Activated CD4-positive, CD25-positive, alpha-beta regulatory T cell treated with anti-CD3 and anti-CD28 coated beads, Interleukin-2, amount 50 U/mL, for 24 hours (primary cell): ENCODE measurements around the gene TNIK.
"Not testable (repeated sequence)": the region's sequence is repeated elsewhere in the genome, so short reads cannot be mapped to it uniquely, and the experiment has no call there.

Experiments used
- ATAC-seq, 2 donors: fragments of 150-1000 bp; cut with Tn5 transposase; one replicate each; pipeline ENCODE4 v1.10.0; 2021; ENCODE audit warnings: mild to moderate bottlenecking in 1 of 2, moderate library complexity in 1 of 2

TNIK gene

GRCh38 chr3:171445620-171446204 lies 14.5 kb downstream of the TNIK start:
- no peak for ATAC-seq

- no peak for ATAC-seq
Observed at GRCh38 chr3:171444001-171444690, 16.1 kb downstream of the TNIK start.

DNA sequence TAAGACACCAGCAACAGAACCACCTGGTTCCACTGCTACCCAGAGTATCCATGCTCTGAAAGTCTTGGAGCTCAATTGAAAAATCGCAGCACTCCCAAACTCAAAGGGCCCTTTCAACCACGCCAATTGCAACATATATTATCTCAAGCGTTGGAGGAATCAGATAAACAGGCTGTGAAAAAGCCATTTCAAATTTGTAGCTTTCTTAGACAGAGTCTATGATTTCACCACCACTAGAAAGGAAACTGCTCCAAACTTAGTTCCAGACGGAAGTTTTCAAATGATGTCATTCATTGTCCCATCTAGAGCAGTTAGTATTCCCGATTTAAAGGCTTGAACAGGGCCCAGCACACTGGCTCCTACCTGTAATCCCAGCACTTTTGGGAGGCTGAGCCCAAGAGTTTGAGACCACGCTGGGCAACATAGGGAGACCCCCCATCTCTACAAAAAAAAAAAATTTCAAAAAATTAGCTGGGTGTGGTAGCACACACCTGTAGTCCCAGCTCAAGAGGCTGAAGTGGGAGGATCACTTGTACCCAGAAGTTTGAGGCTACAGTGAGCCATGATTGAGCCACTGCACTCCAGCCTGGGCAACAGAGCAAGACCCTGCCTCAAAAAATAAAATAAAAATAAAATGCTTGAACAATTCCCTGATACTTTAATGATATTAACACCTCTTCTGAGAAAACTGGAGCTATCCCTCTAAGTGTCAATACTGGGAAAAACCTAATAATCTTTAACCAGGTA lies 16.8 kb downstream of the TNIK start:
- no peak for ATAC-seq

GRCh38 chr3:171442184-171442583 lies 18.0 kb downstream of the TNIK start:
- ATAC-seq, result no peak

DNA sequence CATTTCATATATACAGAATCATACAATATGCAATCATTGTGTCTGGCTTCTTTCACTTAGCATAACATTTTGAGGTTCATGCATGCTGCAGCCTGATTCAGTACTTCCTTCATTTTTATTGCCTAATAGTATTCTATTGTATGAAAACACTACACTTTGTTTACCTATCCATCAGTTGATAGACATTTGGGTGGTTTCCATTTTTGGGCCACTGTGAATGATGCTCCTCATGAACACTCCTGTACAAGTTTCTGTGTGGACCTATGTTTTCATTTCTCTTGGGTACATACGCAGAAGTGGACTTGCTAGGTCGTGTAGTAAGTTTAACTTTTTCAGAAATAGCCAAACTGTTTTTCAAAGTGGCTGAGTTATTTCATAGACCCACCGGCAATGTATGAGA lies 18.8 kb downstream of the TNIK start:
- ATAC-seq, result no peak

GRCh38 chr3:171439996-171440395 lies 20.2 kb downstream of the TNIK start:
- no peak for ATAC-seq

DNA sequence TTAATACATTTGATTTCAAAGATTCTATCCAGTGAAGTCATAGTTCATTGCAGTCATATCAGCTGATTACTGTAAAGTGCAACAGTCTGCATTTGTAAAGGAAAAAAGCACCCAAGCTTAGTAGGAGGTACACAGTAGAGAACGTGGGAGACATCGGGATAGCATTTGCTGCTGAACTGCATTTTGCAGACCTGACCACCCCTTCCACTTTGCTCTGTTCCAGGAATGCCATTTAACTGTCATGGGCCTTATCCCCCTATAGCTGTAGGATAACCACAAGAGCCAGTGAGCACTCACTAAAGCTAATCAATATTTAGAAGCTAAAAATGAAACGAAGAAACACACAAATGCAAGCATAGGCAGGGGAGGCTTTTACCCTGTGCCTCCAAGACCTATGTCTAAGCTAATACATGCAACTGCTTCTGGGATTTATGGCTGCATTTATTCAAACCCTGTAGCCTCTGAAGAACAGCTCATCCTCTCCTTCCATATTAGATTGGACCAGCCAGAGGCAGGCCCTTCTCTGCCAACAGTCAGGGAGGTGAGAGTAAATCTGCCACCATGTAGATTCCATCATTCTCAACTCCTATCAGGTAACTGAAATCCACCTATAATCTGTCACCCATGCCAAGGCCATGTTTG lies 23.0 kb downstream of the TNIK start:
- no peak for ATAC-seq

DNA sequence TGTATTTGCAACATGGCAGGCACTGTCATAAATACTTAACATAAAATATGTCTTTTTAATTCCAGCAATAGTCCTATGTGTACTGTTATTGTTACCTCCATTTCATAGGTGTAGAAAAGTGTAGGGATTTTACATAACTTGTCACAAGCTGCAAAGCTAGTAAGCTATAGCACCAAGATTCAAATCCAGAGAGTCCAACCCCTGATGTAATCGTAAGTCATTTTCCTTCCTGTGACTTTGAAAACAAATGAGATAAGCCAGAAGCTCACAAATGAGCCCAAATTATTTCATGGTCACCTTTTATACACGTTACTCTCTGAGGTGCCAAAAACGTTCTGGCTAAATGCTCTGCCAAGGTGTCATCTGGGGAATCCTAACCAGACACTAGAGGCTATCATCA lies 23.8 kb downstream of the TNIK start:
- ATAC-seq, result peak in 1 of 2 donors; percentile 36

DNA sequence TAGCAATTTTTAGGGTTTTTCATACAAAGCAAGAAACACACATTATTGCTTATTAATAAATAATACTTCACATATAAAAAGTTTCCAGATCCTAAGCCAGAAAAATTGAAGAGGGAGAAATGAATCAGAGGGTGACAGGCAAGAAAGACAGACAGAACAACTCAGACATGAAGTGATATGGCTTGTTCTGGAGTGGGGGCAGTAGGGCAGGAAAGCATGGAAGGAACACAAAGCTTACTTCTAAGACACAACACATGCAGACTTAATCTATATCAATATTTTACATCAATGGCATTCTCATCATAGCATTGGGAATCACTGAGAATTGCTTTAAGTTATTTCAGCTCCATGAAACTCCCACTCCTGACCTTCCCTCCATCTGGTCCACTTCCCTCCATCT lies 24.4 kb downstream of the TNIK start:
- no peak for ATAC-seq

GRCh38 chr3:171435143-171435542 lies 25.1 kb downstream of the TNIK start:
- ATAC-seq, result no peak

DNA sequence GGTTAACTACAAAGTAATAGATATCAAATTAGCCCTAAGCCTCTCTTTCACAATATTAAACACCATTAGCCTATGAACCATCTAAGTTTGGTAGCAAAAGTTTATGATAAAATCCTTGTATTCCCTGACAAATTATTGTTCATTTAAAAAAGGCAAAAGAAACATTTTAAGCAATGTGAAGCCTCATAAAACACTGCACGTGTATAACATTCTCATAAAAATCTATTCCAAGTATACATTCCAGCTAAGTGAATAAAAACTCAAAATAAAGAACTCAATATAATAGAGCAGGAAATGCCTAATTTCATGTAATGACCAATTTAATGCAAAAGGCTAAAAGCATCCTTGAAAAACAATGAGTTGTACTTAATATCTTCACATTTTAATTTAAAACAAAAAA lies 27.7 kb downstream of the TNIK start:
- ATAC-seq, result no peak

- no peak for ATAC-seq
Observed at GRCh38 chr3:171431550-171431949, 28.7 kb downstream of the TNIK start.

GRCh38 chr3:171430530-171430929 lies 29.7 kb downstream of the TNIK start:
- no peak for ATAC-seq

DNA sequence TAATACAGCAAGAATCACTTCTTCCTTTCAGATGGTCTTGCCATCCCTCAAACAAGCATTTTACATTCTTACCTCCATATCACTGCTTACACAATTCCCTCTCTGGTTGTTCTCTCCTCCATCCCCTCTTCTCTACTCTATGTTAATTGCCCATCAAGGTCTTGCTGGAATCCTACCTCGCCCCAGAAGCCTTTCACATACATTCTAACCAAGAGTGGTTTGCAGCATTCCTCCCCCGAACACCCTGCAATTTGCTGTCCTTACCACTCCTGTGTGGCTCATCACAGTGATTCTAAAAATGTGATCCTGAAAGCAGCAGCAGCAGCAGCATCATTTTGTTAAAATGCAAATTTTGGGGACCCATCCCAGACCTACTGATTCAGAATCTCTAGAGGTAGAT lies 30.6 kb downstream of the TNIK start:
- ATAC-seq, result no peak

DNA sequence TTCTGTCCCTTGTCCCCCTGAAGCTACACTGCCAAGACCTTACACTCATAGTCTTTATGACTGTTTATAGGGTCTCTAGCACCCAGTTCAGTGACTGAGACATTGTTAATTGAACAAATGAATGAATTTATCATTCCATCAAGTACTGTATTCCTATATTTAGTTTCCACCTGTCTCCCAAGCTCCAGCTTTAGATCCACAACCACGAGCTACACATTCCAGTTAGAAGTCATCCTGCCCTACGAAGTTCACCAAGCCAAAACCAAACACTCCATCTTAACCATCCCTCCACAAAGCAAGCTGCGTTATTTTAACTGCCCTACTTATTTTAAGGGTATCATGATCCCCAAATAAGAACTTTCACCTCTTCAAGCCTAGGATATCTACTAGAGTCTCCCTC lies 31.3 kb downstream of the TNIK start:
- no peak for ATAC-seq

GRCh38 chr3:171428321-171428787 lies 31.9 kb downstream of the TNIK start:
- ATAC-seq, result no peak

GRCh38 chr3:171427771-171428320 lies 32.4 kb downstream of the TNIK start:
- no peak for ATAC-seq

- ATAC-seq, result not testable (repeated sequence)
Observed at GRCh38 chr3:171424063-171424462, 36.1 kb downstream of the TNIK start.

GRCh38 chr3:171422855-171423254 lies 37.4 kb downstream of the TNIK start:
- ATAC-seq, result not testable (repeated sequence)

DNA sequence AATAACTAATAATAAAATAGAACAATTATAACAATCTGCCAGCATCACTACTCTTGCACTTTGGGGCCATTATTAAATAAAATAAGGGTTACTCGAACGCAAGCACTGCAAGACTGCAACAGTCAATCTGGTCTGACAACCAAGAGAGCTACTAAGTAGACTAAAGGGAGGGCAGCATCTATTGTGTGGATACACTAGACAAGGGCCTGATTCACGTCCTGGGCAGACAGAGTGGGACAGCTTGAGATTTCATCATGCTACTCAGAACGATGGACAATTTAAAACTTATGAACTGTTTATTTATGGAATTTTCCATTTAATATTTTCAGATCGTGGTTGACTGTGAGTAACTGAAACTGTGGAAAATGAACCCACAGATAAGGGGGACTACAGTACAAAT lies 39.5 kb downstream of the TNIK start:
- no peak for ATAC-seq

DNA sequence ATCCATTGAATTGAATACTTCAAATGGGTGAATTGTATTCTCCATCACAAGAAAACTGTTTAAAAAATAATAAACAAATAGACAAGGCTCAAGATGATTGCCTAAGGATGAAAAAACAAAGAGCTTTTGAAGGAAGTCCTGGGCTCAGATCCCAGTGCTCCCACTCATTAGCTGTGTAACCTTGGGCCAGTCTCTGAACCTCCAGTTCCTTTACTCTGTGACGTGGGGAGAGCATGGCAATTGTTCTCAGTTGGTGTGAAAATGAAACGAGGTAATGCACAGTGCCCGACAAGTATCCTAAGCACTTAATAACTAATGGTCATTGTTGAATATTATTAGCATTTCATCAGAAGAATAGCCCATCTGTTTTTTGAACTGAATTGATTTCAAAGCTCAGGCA lies 40.7 kb downstream of the TNIK start:
- no peak for ATAC-seq

DNA sequence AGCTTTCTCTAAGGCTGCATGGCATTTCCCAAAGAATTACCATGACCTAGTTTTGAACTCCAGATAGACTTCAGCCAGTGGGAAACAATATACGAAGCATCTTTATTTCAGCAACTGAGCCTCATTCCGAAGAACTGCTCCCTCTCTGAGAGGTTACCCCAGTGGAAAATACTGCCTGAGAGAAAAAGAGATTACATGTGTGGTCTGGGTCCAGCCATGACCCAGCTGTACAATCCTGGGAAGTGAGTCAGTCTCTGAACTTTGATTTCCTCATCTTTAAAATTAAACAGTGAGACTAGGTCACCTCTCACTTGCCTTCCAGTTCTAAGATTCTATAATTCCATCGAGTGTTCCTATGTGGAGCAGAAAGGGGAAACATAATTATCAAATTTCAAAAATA lies 42.4 kb downstream of the TNIK start:
- no peak for ATAC-seq

DNA sequence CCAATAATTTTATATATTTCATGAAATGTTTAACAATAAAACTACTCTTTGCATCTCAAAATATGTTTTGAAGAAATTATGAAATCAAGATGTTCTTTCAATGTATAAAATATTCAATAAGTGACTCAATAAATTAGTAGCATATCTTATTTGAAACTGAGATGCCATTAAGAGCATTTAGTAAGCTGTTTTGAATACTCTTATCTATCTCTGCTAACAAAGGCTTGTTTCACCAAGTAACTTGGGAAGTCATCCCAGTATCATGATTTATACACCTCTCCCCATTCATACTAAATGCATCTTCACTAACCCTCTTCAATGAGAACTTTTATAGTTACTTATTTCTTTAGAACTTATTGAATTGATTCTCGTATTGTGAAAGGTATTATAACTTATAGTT lies 43.1 kb downstream of the TNIK start:
- ATAC-seq, result no peak
